Neural progenitor cell (in vitro differentiated cells): ENCODE data around the gene SEZ6L2. TPM values are rescaled to one million over a fixed set of nuclear protein-coding genes. Genes with fewer than 3 reads are reported as not detected.

ENCODE experiments used
- DNase-seq: peaks from one replicate; pipeline ENCODE4 v3.0.0-alpha.2; 2016; ENCODE audit warnings: low spot score
- H2AFZ ChIP-seq: fragments of 200-600 bp; sonication (generic); replicated peaks from 2 replicates; pipeline ENCODE4 v1.6.1; 2016; ENCODE audit warnings: antibody characterized with exemption
- H3F3A ChIP-seq: fragments of 200-600 bp; sonication (generic); 2 replicates; pipeline ENCODE4 v1.6.1; 2016; ENCODE audit warnings: antibody characterized with exemption, low read depth
- H3K27ac ChIP-seq: fragments of 200-600 bp; sonication (generic); 2 replicates; pipeline ENCODE4 v1.5.1; 2016; ENCODE audit warnings: mild to moderate bottlenecking
- H3K27me3 ChIP-seq: fragments of 200-600 bp; sonication (generic); 2 replicates; pipeline ENCODE4 v1.6.1; 2016; ENCODE audit warnings: mild to moderate bottlenecking, moderate library complexity
- H3K36me3 ChIP-seq: fragments of 200-600 bp; sonication (generic); 2 replicates; pipeline ENCODE4 v1.5.1; 2016
- H3K4me1 ChIP-seq: fragments of 200-600 bp; sonication (generic); 2 replicates; pipeline ENCODE4 v1.6.1; 2016; ENCODE audit warnings: mixed run types
- H3K4me2 ChIP-seq: fragments of 200-600 bp; sonication (generic); 2 replicates; pipeline ENCODE4 v1.6.1; 2016
- H3K4me3 ChIP-seq: fragments of 200-600 bp; sonication (generic); 2 replicates; pipeline ENCODE4 v1.5.1; 2016
- H3K79me2 ChIP-seq: fragments of 200-600 bp; sonication (generic); 2 replicates; pipeline ENCODE4 v1.6.1; 2016; ENCODE audit warnings: low read depth
- H3K9ac ChIP-seq: fragments of 200-600 bp; sonication (generic); 2 replicates; pipeline ENCODE4 v1.6.1; 2016
- H3K9me3 ChIP-seq: fragments of 200-600 bp; sonication (generic); 2 replicates; pipeline ENCODE4 v1.5.1; 2016; ENCODE audit warnings: low read depth
- H4K20me1 ChIP-seq: fragments of 200-600 bp; sonication (generic); 2 replicates; pipeline ENCODE4 v1.6.1; 2016; ENCODE audit warnings: low read depth
- H3K27ac Mint-ChIP-seq: 3 replicates; pipeline ENCODE4 v1.8.0; 2021; ENCODE audit warnings: mixed read lengths
- H3K27me3 Mint-ChIP-seq: 2 replicates; pipeline ENCODE4 v1.8.0; 2022; ENCODE audit warnings: low read depth, mild to moderate bottlenecking, inconsistent platforms, moderate library complexity, mixed read lengths; ENCODE audit not compliant: insufficient read depth
- H3K36me3 Mint-ChIP-seq: 3 replicates; pipeline ENCODE4 v1.8.0; 2021; ENCODE audit warnings: mixed read lengths
- H3K4me1 Mint-ChIP-seq: 3 replicates; pipeline ENCODE4 v1.8.0; 2021; ENCODE audit warnings: mixed read lengths
- H3K4me3 Mint-ChIP-seq: 3 replicates; pipeline ENCODE4 v1.8.0; 2021; ENCODE audit warnings: mild to moderate bottlenecking, moderate library complexity, mixed read lengths
- H3K9me3 Mint-ChIP-seq: 3 replicates; pipeline ENCODE4 v1.8.0; 2020; ENCODE audit warnings: mixed read lengths
- CTCF ChIP-seq: fragments of 200-600 bp; sonication (generic); IDR thresholded peaks from 2 replicates; pipeline ENCODE4 v1.5.1; 2017; ENCODE audit warnings: antibody characterized with exemption, mild to moderate bottlenecking
- EZH2 ChIP-seq: fragments of 200-600 bp; sonication (generic); IDR thresholded peaks from 2 replicates; pipeline ENCODE4 v1.6.1; 2017; ENCODE audit warnings: antibody characterized with exemption, mild to moderate bottlenecking, moderate library complexity
- EZH2phosphoT487 ChIP-seq: fragments of 200-600 bp; sonication (generic); IDR thresholded peaks from 2 replicates; pipeline ENCODE4 v1.6.1; 2017; ENCODE audit warnings: antibody characterized with exemption
- total RNA-seq: library from RNA; depleted of rRNA; stranded (reverse); fragments of >200 nt; gene quantifications from 2 replicates; pipeline ENCODE4 v1.2.3, GENCODE V29; 2015; ENCODE audit warnings: low replicate concordance

Gene SEZ6L2
- total RNA-seq, 1 donor from 2014 or later = 11.7 TPM

GRCh38 chr16:29825145-29826044 lies 74.0 kb downstream of the SEZ6L2 start:
- Histone ChIP-seq H4K20me1 (peaks cover 3% of the 10 kb centered on the region), H3K27me3 (no peaks in the 10 kb centered on the region), H3K79me2 (no peaks in the 10 kb centered on the region), H3K9me3 (no peaks in the 10 kb centered on the region), H3K27ac (peak overlapping the region; percentile 8), H3K4me1 (peaks cover 14% of the 10 kb centered on the region), H3F3A (peaks cover 43% of the 10 kb centered on the region), H3K9ac (no peak overlapping the region), H3K4me2 (no peak overlapping the region), H2AFZ (no peak overlapping the region), H3K4me3 (no peak overlapping the region), H3K36me3 (no peaks in the 10 kb centered on the region)
- peak; percentile 41 for DNase-seq
- no peak for TF ChIP-seq CTCF
- no peak for TF ChIP-seq EZH2phosphoT487
- TF ChIP-seq EZH2 = no peak
- H3K4me3 Mint-ChIP-seq = no peak overlapping the region
- peaks cover 21% of the 10 kb centered on the region for H3K4me1 Mint-ChIP-seq
- H3K36me3 Mint-ChIP-seq = no peaks in the 10 kb centered on the region
- peaks cover 12% of the 10 kb centered on the region for H3K27me3 Mint-ChIP-seq
- no peaks in the 10 kb centered on the region for H3K9me3 Mint-ChIP-seq
- peak overlapping the region; percentile 43 for H3K27ac Mint-ChIP-seq

- Histone ChIP-seq H3K9ac (no peak overlapping the region), H3K9me3 (no peaks in the 10 kb centered on the region), H3F3A (peaks cover 43% of the 10 kb centered on the region), H4K20me1 (peaks cover 10% of the 10 kb centered on the region), H2AFZ (no peak overlapping the region), H3K4me2 (no peak overlapping the region), H3K27ac (peak overlapping the region; percentile 5), H3K79me2 (no peaks in the 10 kb centered on the region), H3K27me3 (no peaks in the 10 kb centered on the region), H3K4me3 (no peak overlapping the region), H3K36me3 (no peaks in the 10 kb centered on the region), H3K4me1 (peaks cover 14% of the 10 kb centered on the region)
- H3K27me3 Mint-ChIP-seq = peaks cover 11% of the 10 kb centered on the region
- no peak for TF ChIP-seq CTCF
- no peak for TF ChIP-seq EZH2
- TF ChIP-seq EZH2phosphoT487 = no peak
- no peaks in the 10 kb centered on the region for H3K36me3 Mint-ChIP-seq
- peaks cover 26% of the 10 kb centered on the region for H3K4me1 Mint-ChIP-seq
- no peak overlapping the region for H3K4me3 Mint-ChIP-seq
- no peak for DNase-seq
- H3K9me3 Mint-ChIP-seq = no peaks in the 10 kb centered on the region
- peak overlapping the region; percentile 43 for H3K27ac Mint-ChIP-seq
These were observed 74.7 kb downstream of the SEZ6L2 start for GRCh38 chr16:29824589-29825144.

DNA sequence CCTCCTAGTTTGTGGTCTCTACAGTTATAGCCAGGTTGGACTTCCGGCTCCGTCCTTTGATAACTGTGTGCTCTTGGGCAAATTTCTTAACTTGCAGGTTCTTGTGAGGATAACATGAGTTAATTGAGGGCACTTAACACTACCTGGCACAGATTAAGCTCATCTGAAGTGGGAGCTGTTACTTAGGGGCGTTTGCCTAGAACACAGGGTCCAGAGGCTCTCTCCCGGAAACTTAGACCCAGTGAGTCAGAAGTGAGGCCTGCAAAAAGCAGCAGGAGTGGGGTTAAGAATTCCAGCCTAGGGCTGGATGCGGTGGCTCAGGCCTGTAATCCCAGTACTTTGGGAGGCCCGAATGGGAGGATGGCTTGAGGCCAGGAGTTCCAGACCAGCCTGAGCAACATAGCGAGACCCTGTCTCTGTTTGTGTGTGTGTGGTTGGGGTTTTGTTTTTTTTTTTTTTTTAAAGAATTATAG lies 77.7 kb downstream of the SEZ6L2 start:
- no peak overlapping the region for H3K4me2 ChIP-seq
- peak overlapping the region; percentile 66 for H3K27ac ChIP-seq
- peaks cover 56% of the 10 kb centered on the region for H3F3A ChIP-seq
- no peaks in the 10 kb centered on the region for H3K9me3 ChIP-seq
- no peaks in the 10 kb centered on the region for H3K27me3 ChIP-seq
- no peak for DNase-seq
- H3K36me3 Mint-ChIP-seq = peaks cover 14% of the 10 kb centered on the region
- H3K4me1 ChIP-seq = peaks cover 20% of the 10 kb centered on the region
- no peak overlapping the region for H3K4me3 ChIP-seq
- H3K9me3 Mint-ChIP-seq = no peaks in the 10 kb centered on the region
- H3K9ac ChIP-seq = no peak overlapping the region
- TF ChIP-seq EZH2phosphoT487 = no peak
- no peak for TF ChIP-seq EZH2
- TF ChIP-seq CTCF = no peak
- no peaks in the 10 kb centered on the region for H3K36me3 ChIP-seq
- H2AFZ ChIP-seq = no peak overlapping the region
- H3K4me1 Mint-ChIP-seq = peaks cover 42% of the 10 kb centered on the region
- no peak overlapping the region for H3K4me3 Mint-ChIP-seq
- peaks cover 27% of the 10 kb centered on the region for H3K79me2 ChIP-seq
- peaks cover 33% of the 10 kb centered on the region for H4K20me1 ChIP-seq
- H3K27ac Mint-ChIP-seq = no peak overlapping the region
- H3K27me3 Mint-ChIP-seq = peaks cover 10% of the 10 kb centered on the region

Other genes with a start within 250 kb of the SEZ6L2 start
- 0.02 and 0.25 TPM in 2 replicates for gene SPN, start 236.3 kb downstream of the SEZ6L2 start, total RNA-seq
- 49.6 and 112 TPM in 2 replicates for gene QPRT, start 220.4 kb downstream of the SEZ6L2 start, total RNA-seq
- gene C16orf54, start 153.6 kb downstream of the SEZ6L2 start, total RNA-seq = not detected in 2 replicates
- not detected in 2 replicates for gene ZG16, start 121.3 kb downstream of the SEZ6L2 start, total RNA-seq
- gene KIF22, start 108.8 kb downstream of the SEZ6L2 start, total RNA-seq = 173 and 275 TPM in 2 replicates
- gene MAZ, start 93.0 kb downstream of the SEZ6L2 start, total RNA-seq = 120 and 220 TPM in 2 replicates
- gene PRRT2, start 87.4 kb downstream of the SEZ6L2 start, total RNA-seq = 23.5 and 71.4 TPM in 2 replicates
- 47.2 and 88.3 TPM in 2 replicates for gene PAGR1, start 83.4 kb downstream of the SEZ6L2 start, total RNA-seq
- gene MVP, start 79.1 kb downstream of the SEZ6L2 start, total RNA-seq = 2.4 and 4.4 TPM in 2 replicates
- gene CDIPT, start 36.3 kb downstream of the SEZ6L2 start, total RNA-seq = 21.0 and 61.7 TPM in 2 replicates
- gene ASPHD1, start 938 bp upstream of the SEZ6L2 start, total RNA-seq = 0.97 and 4.5 TPM in 2 replicates
- 3.9 and 12.0 TPM in 2 replicates for gene KCTD13, start 26.7 kb upstream of the SEZ6L2 start, total RNA-seq
- gene TMEM219, start 62.5 kb upstream of the SEZ6L2 start, total RNA-seq = 50.7 and 123 TPM in 2 replicates
- 13.8 and 49.9 TPM in 2 replicates for gene TAOK2, start 74.3 kb upstream of the SEZ6L2 start, total RNA-seq
- gene HIRIP3, start 96.1 kb upstream of the SEZ6L2 start, total RNA-seq = 4.7 and 14.1 TPM in 2 replicates
- 104 and 129 TPM in 2 replicates for gene INO80E, start 96.7 kb upstream of the SEZ6L2 start, total RNA-seq
- 3.1 and 8.1 TPM in 2 replicates for gene DOC2A, start 111.5 kb upstream of the SEZ6L2 start, total RNA-seq
- gene C16orf92, start 123.6 kb upstream of the SEZ6L2 start, total RNA-seq = not detected in 2 replicates
- 2.4 and 9.0 TPM in 2 replicates for gene TLCD3B, start 131.7 kb upstream of the SEZ6L2 start, total RNA-seq
- gene ALDOA, start 166.2 kb upstream of the SEZ6L2 start, total RNA-seq = 469 and 981 TPM in 2 replicates
- 93.3 and 166 TPM in 2 replicates for gene PPP4C, start 176.4 kb upstream of the SEZ6L2 start, total RNA-seq
- 0.39 and 2.8 TPM in 2 replicates for gene TBX6, start 192.4 kb upstream of the SEZ6L2 start, total RNA-seq
- 6.8 and 30.7 TPM in 2 replicates for gene YPEL3, start 196.7 kb upstream of the SEZ6L2 start, total RNA-seq
- 0.12 and 0.13 TPM in 2 replicates for gene GDPD3, start 214.0 kb upstream of the SEZ6L2 start, total RNA-seq
- gene MAPK3, start 223.7 kb upstream of the SEZ6L2 start, total RNA-seq = 20.9 and 41.1 TPM in 2 replicates